Sigmoid colon (tissue), 4 donors: ENCODE results near the gene STPG3.

Experiments
- EP300 ChIP-seq, 4 donors: sonication (generic); formaldehyde crosslinking; IDR thresholded peaks; one replicate each; pipeline ENCODE4 v1.6.1; 2017; ENCODE audit warnings: antibody characterized with exemption in 4 of 4
- POLR2A ChIP-seq, 2 donors: fragments of 450-650 bp; IDR thresholded peaks; one replicate each; pipeline ENCODE4 v1.6.1; 2016; ENCODE audit warnings: antibody characterized with exemption in 2 of 2, mild to moderate bottlenecking in 2 of 2, moderate library complexity in 2 of 2
- POLR2AphosphoS5 ChIP-seq, 4 donors: sonication (generic); formaldehyde crosslinking; IDR thresholded peaks; one replicate each; pipeline ENCODE4 v1.6.1; 2017; ENCODE audit warnings: antibody characterized with exemption in 4 of 4
- TF ChIP-seq, protein P1 (sequence below), 4 experiments: fragments of 450-650 bp in 3 of 4; fragments of 200-600 bp in 1 of 4; IDR thresholded peaks; one replicate each; pipeline ENCODE4 v1.5.1; 2016 to 2019; ENCODE audit warnings: antibody characterized with exemption in 4 of 4, mild to moderate bottlenecking in 3 of 4, moderate library complexity in 2 of 4

DNA sequence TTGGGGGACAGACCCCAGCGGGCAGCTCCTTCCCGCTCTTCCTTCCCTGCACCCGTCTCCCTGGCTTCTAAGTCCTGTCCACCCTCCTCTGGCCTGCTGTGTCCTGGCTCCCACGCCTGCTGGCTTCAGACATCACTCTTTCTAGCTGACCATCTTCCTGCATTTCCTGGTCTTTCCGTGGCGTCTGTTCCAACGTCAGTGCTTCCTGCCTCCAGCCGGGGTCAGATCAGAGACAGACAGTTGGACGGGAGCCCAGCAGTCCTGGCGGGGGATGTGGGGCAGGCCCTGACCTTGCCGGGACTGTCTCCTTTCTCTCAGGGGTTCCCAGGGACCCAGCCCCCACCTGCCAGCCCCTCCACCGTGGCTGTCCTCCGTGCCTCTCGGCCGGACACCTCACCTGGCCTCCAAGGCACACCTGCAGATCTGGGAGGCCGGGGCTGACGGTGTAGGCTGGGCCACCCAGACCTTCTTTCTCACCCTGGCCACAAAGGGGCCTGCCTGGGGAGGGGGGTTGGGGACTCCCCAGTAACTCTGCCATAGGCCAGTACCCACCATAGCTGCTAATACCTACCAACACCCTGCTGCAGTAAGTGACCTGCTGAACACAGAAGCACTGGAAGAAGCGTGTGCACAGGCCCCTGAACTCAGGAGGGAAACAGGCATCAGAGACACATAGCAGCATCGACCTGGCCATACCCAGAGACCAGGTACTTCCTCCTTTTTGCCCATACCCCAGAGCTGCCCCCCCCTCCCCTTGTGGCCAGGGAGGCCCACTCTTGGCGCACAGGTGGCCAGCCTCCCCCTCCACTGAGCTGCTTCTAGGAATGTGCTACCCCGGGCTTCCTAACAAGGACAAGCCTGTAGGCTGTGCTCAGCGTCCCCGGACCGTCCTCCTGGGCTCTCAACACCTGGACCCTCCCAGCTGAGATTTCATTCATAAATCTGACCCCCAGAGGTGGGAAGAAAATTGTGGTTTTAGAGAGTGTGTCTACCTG lies 45.9 kb downstream of the STPG3 start:
- TF ChIP-seq EP300 (IDR thresholded peaks at IDR 0.05) (no peak), POLR2A (IDR thresholded peaks at IDR 0.05) (no peak), POLR2AphosphoS5 (IDR thresholded peaks at IDR 0.05) (no peak)
- TF ChIP-seq, protein P1, sequence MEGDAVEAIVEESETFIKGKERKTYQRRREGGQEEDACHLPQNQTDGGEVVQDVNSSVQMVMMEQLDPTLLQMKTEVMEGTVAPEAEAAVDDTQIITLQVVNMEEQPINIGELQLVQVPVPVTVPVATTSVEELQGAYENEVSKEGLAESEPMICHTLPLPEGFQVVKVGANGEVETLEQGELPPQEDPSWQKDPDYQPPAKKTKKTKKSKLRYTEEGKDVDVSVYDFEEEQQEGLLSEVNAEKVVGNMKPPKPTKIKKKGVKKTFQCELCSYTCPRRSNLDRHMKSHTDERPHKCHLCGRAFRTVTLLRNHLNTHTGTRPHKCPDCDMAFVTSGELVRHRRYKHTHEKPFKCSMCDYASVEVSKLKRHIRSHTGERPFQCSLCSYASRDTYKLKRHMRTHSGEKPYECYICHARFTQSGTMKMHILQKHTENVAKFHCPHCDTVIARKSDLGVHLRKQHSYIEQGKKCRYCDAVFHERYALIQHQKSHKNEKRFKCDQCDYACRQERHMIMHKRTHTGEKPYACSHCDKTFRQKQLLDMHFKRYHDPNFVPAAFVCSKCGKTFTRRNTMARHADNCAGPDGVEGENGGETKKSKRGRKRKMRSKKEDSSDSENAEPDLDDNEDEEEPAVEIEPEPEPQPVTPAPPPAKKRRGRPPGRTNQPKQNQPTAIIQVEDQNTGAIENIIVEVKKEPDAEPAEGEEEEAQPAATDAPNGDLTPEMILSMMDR (IDR thresholded peaks at IDR 0.05), result no peak
